ENCODE results near the gene LPAR3. TPM values are rescaled to one million over a fixed set of nuclear protein-coding genes. Genes with fewer than 3 reads are reported as not detected.

The LPAR3 gene
- total and polyA plus RNA-seq, 2 donors (not counting 1 experiment from before 2014, with no cell fraction given) = 1.8 to 7.6 TPM

GRCh38 chr1:84771895-84772294 lies 121.1 kb downstream of the LPAR3 start:
- Histone ChIP-seq H3K4me3 (replicated peaks in 1 of 4; ENCODE audit: control extremely low read depth in 1 of 4, insufficient read depth in 1 of 4, low read depth in 3 of 4, low read length in 4 of 4) (no peak overlapping the region), H3K9me3 (ENCODE audit: control insufficient read depth, insufficient read depth, low read depth, low read length) (no peaks in the 10 kb centered on the region), H2AFZ (ENCODE audit: low read length) (no peak overlapping the region), H3K36me3 (ENCODE audit: control insufficient read depth, insufficient read depth, low read length) (no peaks in the 10 kb centered on the region), H3K4me1 (ENCODE audit: control insufficient read depth, extremely low read depth, insufficient read depth, low read length) (peaks cover 2% of the 10 kb centered on the region), H3K79me2 (ENCODE audit: control insufficient read depth, insufficient read depth, low read length) (no peaks in the 10 kb centered on the region), H3K4me2 (ENCODE audit: extremely low read depth, insufficient read depth, low read length) (no peak overlapping the region), H3K27me3 (ENCODE audit: control insufficient read depth, insufficient read depth, low read length) (no peaks in the 10 kb centered on the region), H3K27ac (ENCODE audit: insufficient read depth, low read length) (no peak overlapping the region), H3K9ac (ENCODE audit: insufficient read depth, low read length) (no peak overlapping the region), H4K20me1 (ENCODE audit: control insufficient read depth, extremely low read depth, insufficient read depth, low read length) (no peaks in the 10 kb centered on the region)
- DNase-seq (ENCODE audit: low read depth in 2 of 2) = no peak
- TF ChIP-seq CTCF (conservative IDR thresholded peaks at IDR 0.05 in 1 of 2, IDR thresholded peaks at IDR 0.05 in 1 of 2; ENCODE audit: low read depth in 1 of 2, low read length in 2 of 2) (no peak), EZH2 (IDR thresholded peaks at IDR 0.05; ENCODE audit: low read length, missing control alignments) (no peak)

- Histone ChIP-seq H2AFZ (ENCODE audit: low read length) (no peak overlapping the region), H4K20me1 (ENCODE audit: control insufficient read depth, extremely low read depth, insufficient read depth, low read length) (no peaks in the 10 kb centered on the region), H3K9me3 (ENCODE audit: control insufficient read depth, insufficient read depth, low read depth, low read length) (no peaks in the 10 kb centered on the region), H3K79me2 (ENCODE audit: control insufficient read depth, insufficient read depth, low read length) (no peaks in the 10 kb centered on the region), H3K4me1 (ENCODE audit: control insufficient read depth, extremely low read depth, insufficient read depth, low read length) (peaks cover 2% of the 10 kb centered on the region), H3K4me3 (replicated peaks in 1 of 4; ENCODE audit: control extremely low read depth in 1 of 4, insufficient read depth in 1 of 4, low read depth in 3 of 4, low read length in 4 of 4) (no peak overlapping the region), H3K27me3 (ENCODE audit: control insufficient read depth, insufficient read depth, low read length) (peaks cover 1% of the 10 kb centered on the region), H3K9ac (ENCODE audit: insufficient read depth, low read length) (no peak overlapping the region), H3K4me2 (ENCODE audit: extremely low read depth, insufficient read depth, low read length) (no peak overlapping the region), H3K27ac (ENCODE audit: insufficient read depth, low read length) (no peak overlapping the region), H3K36me3 (ENCODE audit: control insufficient read depth, insufficient read depth, low read length) (no peaks in the 10 kb centered on the region)
- no peak for DNase-seq (ENCODE audit: low read depth in 2 of 2)
- no peak for TF ChIP-seq CTCF (conservative IDR thresholded peaks at IDR 0.05 in 1 of 2, IDR thresholded peaks at IDR 0.05 in 1 of 2; ENCODE audit: low read depth in 1 of 2, low read length in 2 of 2)
- no peak for TF ChIP-seq EZH2 (IDR thresholded peaks at IDR 0.05; ENCODE audit: low read length, missing control alignments)
Observed at GRCh38 chr1:84770481-84770880, 122.5 kb downstream of the LPAR3 start.

GRCh38 chr1:84769636-84770035 lies 123.4 kb downstream of the LPAR3 start:
- Histone ChIP-seq H3K4me3 (replicated peaks in 1 of 4; ENCODE audit: control extremely low read depth in 1 of 4, insufficient read depth in 1 of 4, low read depth in 3 of 4, low read length in 4 of 4) (no peak overlapping the region), H3K27me3 (ENCODE audit: control insufficient read depth, insufficient read depth, low read length) (peaks cover 5% of the 10 kb centered on the region), H3K79me2 (ENCODE audit: control insufficient read depth, insufficient read depth, low read length) (no peaks in the 10 kb centered on the region), H3K9ac (ENCODE audit: insufficient read depth, low read length) (no peak overlapping the region), H2AFZ (ENCODE audit: low read length) (no peak overlapping the region), H3K9me3 (ENCODE audit: control insufficient read depth, insufficient read depth, low read depth, low read length) (no peaks in the 10 kb centered on the region), H3K4me2 (ENCODE audit: extremely low read depth, insufficient read depth, low read length) (no peak overlapping the region), H3K27ac (ENCODE audit: insufficient read depth, low read length) (no peak overlapping the region), H4K20me1 (ENCODE audit: control insufficient read depth, extremely low read depth, insufficient read depth, low read length) (no peaks in the 10 kb centered on the region), H3K4me1 (ENCODE audit: control insufficient read depth, extremely low read depth, insufficient read depth, low read length) (peaks cover 2% of the 10 kb centered on the region), H3K36me3 (ENCODE audit: control insufficient read depth, insufficient read depth, low read length) (no peaks in the 10 kb centered on the region)
- TF ChIP-seq EZH2 (IDR thresholded peaks at IDR 0.05; ENCODE audit: low read length, missing control alignments) = no peak
- TF ChIP-seq CTCF (conservative IDR thresholded peaks at IDR 0.05 in 1 of 2, IDR thresholded peaks at IDR 0.05 in 1 of 2; ENCODE audit: low read depth in 1 of 2, low read length in 2 of 2) = no peak
- DNase-seq (ENCODE audit: low read depth in 2 of 2) = no peak

Measured in fibroblast of lung (primary cell).